Measurements from ENCODE around the gene SDK2.

SDK2 gene

DNA sequence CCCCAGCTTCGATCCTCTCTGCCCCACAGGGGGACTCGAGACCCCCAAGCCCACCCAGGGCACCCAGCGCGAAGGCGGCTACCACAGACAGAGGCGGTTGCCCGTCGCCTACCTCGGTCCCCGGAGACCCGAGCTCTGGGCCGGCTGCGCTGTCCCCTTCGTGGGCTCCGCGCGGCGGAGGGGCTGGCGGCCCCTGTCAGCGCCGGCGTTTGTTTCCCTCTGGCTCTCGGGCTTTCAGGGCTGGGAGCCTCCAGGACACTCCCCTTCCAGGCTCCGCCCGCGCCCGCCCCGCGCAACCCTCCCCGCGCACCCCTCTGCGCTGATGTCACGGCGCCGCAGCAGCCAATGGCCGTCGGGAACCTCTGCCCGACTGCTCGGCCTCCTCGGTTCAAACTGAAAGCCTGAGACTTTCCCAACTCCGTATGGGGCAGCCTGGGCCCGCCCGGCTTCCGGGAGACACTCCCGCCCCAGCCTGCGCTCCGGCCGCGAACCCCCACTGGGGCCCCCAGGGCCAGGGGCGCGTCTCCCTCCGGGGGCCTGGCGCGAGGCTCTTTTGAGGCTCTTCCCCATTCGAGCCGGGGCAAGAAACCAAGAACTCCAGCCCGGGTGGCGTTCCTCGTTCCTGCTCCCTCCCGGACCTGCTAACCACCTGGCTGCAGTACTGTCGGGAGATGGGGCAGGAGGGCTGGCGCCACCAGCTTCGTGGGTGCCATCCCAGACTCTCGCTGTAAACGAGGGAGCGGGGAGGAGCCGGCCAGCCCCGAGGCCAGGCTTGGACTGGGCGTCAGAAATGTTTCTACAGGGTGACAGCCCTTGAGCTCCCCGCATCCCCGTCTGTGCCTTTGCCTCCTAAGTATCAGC lies 332.2 kb downstream of the SDK2 start, which contains the start of gene CDC42EP4 (continued):
- peak; percentile 95 for TF ChIP-seq ZBTB8A (tag by site-specific recombination; IDR thresholded peaks at IDR 0.05)
- TF ChIP-seq ZNF768 (tag by site-specific recombination; IDR thresholded peaks at IDR 0.05) = no peak
- no peak for TF ChIP-seq ZNF24 (tag by site-specific recombination; IDR thresholded peaks at IDR 0.05)
- no peak for TF ChIP-seq HOXA7 (CRISPR knock-in tag; IDR thresholded peaks at IDR 0.05; ENCODE audit: borderline replicate concordance)
- no peak for TF ChIP-seq ZNF112 (tag by site-specific recombination; IDR thresholded peaks at IDR 0.05)
- TF ChIP-seq, protein P1, sequence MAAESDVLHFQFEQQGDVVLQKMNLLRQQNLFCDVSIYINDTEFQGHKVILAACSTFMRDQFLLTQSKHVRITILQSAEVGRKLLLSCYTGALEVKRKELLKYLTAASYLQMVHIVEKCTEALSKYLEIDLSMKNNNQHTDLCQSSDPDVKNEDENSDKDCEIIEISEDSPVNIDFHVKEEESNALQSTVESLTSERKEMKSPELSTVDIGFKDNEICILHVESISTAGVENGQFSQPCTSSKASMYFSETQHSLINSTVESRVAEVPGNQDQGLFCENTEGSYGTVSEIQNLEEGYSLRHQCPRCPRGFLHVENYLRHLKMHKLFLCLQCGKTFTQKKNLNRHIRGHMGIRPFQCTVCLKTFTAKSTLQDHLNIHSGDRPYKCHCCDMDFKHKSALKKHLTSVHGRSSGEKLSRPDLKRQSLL (tag by site-specific recombination; IDR thresholded peaks at IDR 0.05) = 0 out of 2 replicates have a peak, but pooled peaks have one; percentile 4
- TF ChIP-seq ZNF830 (tag by site-specific recombination; IDR thresholded peaks at IDR 0.05; ENCODE audit: low read depth) = no peak
- peak; percentile 99 for TF ChIP-seq ZBTB7A (tag by site-specific recombination; IDR thresholded peaks at IDR 0.05; ENCODE audit: low read depth)
- TF ChIP-seq GLIS2 (tag by site-specific recombination; IDR thresholded peaks at IDR 0.05) = peak; percentile 98
- TF ChIP-seq ZNF184 (tag by site-specific recombination; IDR thresholded peaks at IDR 0.05) = 0 out of 2 replicates have a peak, but pooled peaks have one; percentile 31
- TF ChIP-seq ZNF747 (tag by site-specific recombination; IDR thresholded peaks at IDR 0.05) = no peak
- TF ChIP-seq, protein P2, sequence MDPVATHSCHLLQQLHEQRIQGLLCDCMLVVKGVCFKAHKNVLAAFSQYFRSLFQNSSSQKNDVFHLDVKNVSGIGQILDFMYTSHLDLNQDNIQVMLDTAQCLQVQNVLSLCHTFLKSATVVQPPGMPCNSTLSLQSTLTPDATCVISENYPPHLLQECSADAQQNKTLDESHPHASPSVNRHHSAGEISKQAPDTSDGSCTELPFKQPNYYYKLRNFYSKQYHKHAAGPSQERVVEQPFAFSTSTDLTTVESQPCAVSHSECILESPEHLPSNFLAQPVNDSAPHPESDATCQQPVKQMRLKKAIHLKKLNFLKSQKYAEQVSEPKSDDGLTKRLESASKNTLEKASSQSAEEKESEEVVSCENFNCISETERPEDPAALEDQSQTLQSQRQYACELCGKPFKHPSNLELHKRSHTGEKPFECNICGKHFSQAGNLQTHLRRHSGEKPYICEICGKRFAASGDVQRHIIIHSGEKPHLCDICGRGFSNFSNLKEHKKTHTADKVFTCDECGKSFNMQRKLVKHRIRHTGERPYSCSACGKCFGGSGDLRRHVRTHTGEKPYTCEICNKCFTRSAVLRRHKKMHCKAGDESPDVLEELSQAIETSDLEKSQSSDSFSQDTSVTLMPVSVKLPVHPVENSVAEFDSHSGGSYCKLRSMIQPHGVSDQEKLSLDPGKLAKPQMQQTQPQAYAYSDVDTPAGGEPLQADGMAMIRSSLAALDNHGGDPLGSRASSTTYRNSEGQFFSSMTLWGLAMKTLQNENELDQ (tag by site-specific recombination; IDR thresholded peaks at IDR 0.05; ENCODE audit: low read depth) = no peak
- TF ChIP-seq ZNF211 (tag by site-specific recombination; IDR thresholded peaks at IDR 0.05; ENCODE audit: low read depth) = no peak
- TF ChIP-seq ZIC2 (tag by site-specific recombination; IDR thresholded peaks at IDR 0.05) = peak; percentile 96
- no peak for TF ChIP-seq ZNF174 (tag by site-specific recombination; IDR thresholded peaks at IDR 0.05)
- TF ChIP-seq, protein P3, sequence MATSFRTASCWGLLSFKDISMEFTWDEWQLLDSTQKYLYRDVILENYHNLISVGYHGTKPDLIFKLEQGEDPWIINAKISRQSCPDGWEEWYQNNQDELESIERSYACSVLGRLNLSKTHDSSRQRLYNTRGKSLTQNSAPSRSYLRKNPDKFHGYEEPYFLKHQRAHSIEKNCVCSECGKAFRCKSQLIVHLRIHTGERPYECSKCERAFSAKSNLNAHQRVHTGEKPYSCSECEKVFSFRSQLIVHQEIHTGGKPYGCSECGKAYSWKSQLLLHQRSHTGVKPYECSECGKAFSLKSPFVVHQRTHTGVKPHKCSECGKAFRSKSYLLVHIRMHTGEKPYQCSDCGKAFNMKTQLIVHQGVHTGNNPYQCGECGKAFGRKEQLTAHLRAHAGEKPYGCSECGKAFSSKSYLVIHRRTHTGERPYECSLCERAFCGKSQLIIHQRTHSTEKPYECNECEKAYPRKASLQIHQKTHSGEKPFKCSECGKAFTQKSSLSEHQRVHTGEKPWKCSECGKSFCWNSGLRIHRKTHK (tag by site-specific recombination; IDR thresholded peaks at IDR 0.05) = no peak
- TF ChIP-seq, protein P4, sequence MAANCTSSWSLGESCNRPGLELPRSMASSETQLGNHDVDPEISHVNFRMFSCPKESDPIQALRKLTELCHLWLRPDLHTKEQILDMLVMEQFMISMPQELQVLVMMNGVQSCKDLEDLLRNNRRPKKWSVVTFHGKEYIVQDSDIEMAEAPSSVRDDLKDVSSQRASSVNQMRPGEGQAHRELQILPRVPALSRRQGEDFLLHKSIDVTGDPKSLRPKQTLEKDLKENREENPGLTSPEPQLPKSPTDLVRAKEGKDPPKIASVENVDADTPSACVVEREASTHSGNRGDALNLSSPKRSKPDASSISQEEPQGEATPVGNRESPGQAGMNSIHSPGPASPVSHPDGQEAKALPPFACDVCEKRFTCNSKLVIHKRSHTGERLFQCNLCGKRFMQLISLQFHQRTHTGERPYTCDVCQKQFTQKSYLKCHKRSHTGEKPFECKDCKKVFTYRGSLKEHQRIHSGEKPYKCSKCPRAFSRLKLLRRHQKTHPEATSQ (tag by site-specific recombination; IDR thresholded peaks at IDR 0.05) = 0 out of 2 replicates have a peak, but pooled peaks have one; percentile 11
- TF ChIP-seq ZNF777 (tag by site-specific recombination; IDR thresholded peaks at IDR 0.05; ENCODE audit: borderline replicate concordance) = 0 out of 2 replicates have a peak, but pooled peaks have one; percentile 14
- TF ChIP-seq ZNF19 (tag by site-specific recombination; IDR thresholded peaks at IDR 0.05; ENCODE audit: low read depth) = no peak
- TF ChIP-seq, protein P5, sequence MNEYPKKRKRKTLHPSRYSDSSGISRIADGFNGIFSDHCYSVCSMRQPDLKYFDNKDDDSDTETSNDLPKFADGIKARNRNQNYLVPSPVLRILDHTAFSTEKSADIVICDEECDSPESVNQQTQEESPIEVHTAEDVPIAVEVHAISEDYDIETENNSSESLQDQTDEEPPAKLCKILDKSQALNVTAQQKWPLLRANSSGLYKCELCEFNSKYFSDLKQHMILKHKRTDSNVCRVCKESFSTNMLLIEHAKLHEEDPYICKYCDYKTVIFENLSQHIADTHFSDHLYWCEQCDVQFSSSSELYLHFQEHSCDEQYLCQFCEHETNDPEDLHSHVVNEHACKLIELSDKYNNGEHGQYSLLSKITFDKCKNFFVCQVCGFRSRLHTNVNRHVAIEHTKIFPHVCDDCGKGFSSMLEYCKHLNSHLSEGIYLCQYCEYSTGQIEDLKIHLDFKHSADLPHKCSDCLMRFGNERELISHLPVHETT (tag by site-specific recombination; IDR thresholded peaks at IDR 0.05) = no peak
- TF ChIP-seq, protein P6, sequence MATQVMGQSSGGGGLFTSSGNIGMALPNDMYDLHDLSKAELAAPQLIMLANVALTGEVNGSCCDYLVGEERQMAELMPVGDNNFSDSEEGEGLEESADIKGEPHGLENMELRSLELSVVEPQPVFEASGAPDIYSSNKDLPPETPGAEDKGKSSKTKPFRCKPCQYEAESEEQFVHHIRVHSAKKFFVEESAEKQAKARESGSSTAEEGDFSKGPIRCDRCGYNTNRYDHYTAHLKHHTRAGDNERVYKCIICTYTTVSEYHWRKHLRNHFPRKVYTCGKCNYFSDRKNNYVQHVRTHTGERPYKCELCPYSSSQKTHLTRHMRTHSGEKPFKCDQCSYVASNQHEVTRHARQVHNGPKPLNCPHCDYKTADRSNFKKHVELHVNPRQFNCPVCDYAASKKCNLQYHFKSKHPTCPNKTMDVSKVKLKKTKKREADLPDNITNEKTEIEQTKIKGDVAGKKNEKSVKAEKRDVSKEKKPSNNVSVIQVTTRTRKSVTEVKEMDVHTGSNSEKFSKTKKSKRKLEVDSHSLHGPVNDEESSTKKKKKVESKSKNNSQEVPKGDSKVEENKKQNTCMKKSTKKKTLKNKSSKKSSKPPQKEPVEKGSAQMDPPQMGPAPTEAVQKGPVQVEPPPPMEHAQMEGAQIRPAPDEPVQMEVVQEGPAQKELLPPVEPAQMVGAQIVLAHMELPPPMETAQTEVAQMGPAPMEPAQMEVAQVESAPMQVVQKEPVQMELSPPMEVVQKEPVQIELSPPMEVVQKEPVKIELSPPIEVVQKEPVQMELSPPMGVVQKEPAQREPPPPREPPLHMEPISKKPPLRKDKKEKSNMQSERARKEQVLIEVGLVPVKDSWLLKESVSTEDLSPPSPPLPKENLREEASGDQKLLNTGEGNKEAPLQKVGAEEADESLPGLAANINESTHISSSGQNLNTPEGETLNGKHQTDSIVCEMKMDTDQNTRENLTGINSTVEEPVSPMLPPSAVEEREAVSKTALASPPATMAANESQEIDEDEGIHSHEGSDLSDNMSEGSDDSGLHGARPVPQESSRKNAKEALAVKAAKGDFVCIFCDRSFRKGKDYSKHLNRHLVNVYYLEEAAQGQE (tag by site-specific recombination; IDR thresholded peaks at IDR 0.05) = 0 out of 2 replicates have a peak, but pooled peaks have one; percentile 37
- no peak for TF ChIP-seq MEIS1 (CRISPR knock-in tag; IDR thresholded peaks at IDR 0.05; ENCODE audit: borderline replicate concordance)
- TF ChIP-seq ZNF660 (tag by site-specific recombination; IDR thresholded peaks at IDR 0.05) = peak; percentile 47; the same call in 1 of the 2 replicates
- TF ChIP-seq GLI4 (tag by site-specific recombination; IDR thresholded peaks at IDR 0.05) = no peak
- no peak for TF ChIP-seq ZNF121 (tag by site-specific recombination; IDR thresholded peaks at IDR 0.05)
